IgD-negative memory B cell (primary cell): ENCODE measurements around the gene LDLR. TPM values are rescaled to one million over a fixed set of nuclear protein-coding genes. Genes with fewer than 3 reads are reported as not detected.
A peak's percentile ranks its signal among the peaks of the same experiment; 100 is the strongest.
"Not testable (repeated sequence)": the region's sequence is repeated elsewhere in the genome, so short reads cannot be mapped to it uniquely, and the experiment has no call there.

ENCODE experiments used
- H3K27ac Mint-ChIP-seq, 3 donors: one replicate each; pipeline ENCODE4 v1.8.0; 2020 to 2022; ENCODE audit warnings: mild to moderate bottlenecking in 3 of 3, mixed read lengths in 3 of 3, moderate library complexity in 1 of 3
- H3K27me3 Mint-ChIP-seq: one replicate; pipeline ENCODE4 v1.8.0; 2021; ENCODE audit warnings: mixed read lengths
- H3K36me3 Mint-ChIP-seq: one replicate; pipeline ENCODE4 v1.8.0; 2020; ENCODE audit warnings: mild to moderate bottlenecking, mixed read lengths
- H3K4me1 Mint-ChIP-seq, 3 donors: one replicate each; pipeline ENCODE4 v1.8.0; 2020 to 2022; ENCODE audit warnings: mixed read lengths in 3 of 3, mild to moderate bottlenecking in 1 of 3
- H3K4me3 Mint-ChIP-seq, 4 donors: one replicate each; pipeline ENCODE4 v1.8.0; 2020 to 2022; ENCODE audit warnings: mild to moderate bottlenecking in 4 of 4, mixed read lengths in 4 of 4, moderate library complexity in 3 of 4
- H3K9me3 Mint-ChIP-seq, 3 donors: one replicate each; pipeline ENCODE4 v1.8.0; 2020 to 2021; ENCODE audit warnings: mixed read lengths in 3 of 3, mild to moderate bottlenecking in 1 of 3
- polyA plus RNA-seq: library from polyadenylated mRNA; unstranded; fragments of 300-500 nt; fragmentation: Illumina TruSeq; gene quantifications from one replicate; pipeline ENCODE4 v1.2.3, GENCODE V29; 2021

LDLR gene
- polyA plus RNA-seq, 1 donor from 2014 or later = 3.3 TPM

- Mint-ChIP-seq H3K27me3 (no peaks in the 10 kb centered on the region), H3K9me3 (no peaks in the 10 kb centered on the region), H3K36me3 (peaks cover 10% of the 10 kb centered on the region), H3K4me3 (no peak overlapping the region), H3K4me1 (no peaks in the 10 kb centered on the region), H3K27ac (no peak overlapping the region)
Measured at GRCh38 chr19:11061952-11062351, 27.3 kb upstream of the LDLR start.

GRCh38 chr19:11063434-11063833, 25.8 kb upstream of the LDLR start:
- Mint-ChIP-seq H3K36me3 (peaks cover 10% of the 10 kb centered on the region), H3K27ac (no peak overlapping the region), H3K9me3 (peaks cover 0 to 2% (median 0%) of the 10 kb centered on the region in 3 donors), H3K27me3 (no peaks in the 10 kb centered on the region), H3K4me3 (no peak overlapping the region), H3K4me1 (no peaks in the 10 kb centered on the region)

GRCh38 chr19:11064831-11065303, 24.4 kb upstream of the LDLR start:
- H3K9me3 Mint-ChIP-seq = peaks cover 0 to 2% (median 0%) of the 10 kb centered on the region in 3 donors
- peaks cover 9% of the 10 kb centered on the region for H3K36me3 Mint-ChIP-seq
- no peak overlapping the region for H3K4me3 Mint-ChIP-seq
- H3K4me1 Mint-ChIP-seq = no peaks in the 10 kb centered on the region
- no peaks in the 10 kb centered on the region for H3K27me3 Mint-ChIP-seq
- H3K27ac Mint-ChIP-seq = no peak overlapping the region

- H3K27ac Mint-ChIP-seq = no peak overlapping the region
- H3K36me3 Mint-ChIP-seq = peaks cover 5% of the 10 kb centered on the region
- H3K4me1 Mint-ChIP-seq = no peaks in the 10 kb centered on the region
- no peak overlapping the region for H3K4me3 Mint-ChIP-seq
- no peaks in the 10 kb centered on the region for H3K27me3 Mint-ChIP-seq
- peaks cover 0 to 2% (median 0%) of the 10 kb centered on the region in 3 donors for H3K9me3 Mint-ChIP-seq
Measured at GRCh38 chr19:11066326-11066725, 22.9 kb upstream of the LDLR start.

- Mint-ChIP-seq H3K27me3 (no peaks in the 10 kb centered on the region), H3K27ac (no peak overlapping the region), H3K36me3 (no peaks in the 10 kb centered on the region), H3K4me1 (no peaks in the 10 kb centered on the region), H3K4me3 (no peak overlapping the region), H3K9me3 (peaks cover 0 to 2% (median 0%) of the 10 kb centered on the region in 3 donors)
Measured at GRCh38 chr19:11067356-11068113, 21.7 kb upstream of the LDLR start.

GRCh38 chr19:11069561-11069960, 19.7 kb upstream of the LDLR start:
- Mint-ChIP-seq H3K27me3 (peaks cover 7% of the 10 kb centered on the region), H3K27ac (peak overlapping the region in 1 of 3 donors; percentile 32), H3K4me3 (no peak overlapping the region), H3K4me1 (peaks cover 3 to 5% (median 5%) of the 10 kb centered on the region in 3 donors), H3K36me3 (no peaks in the 10 kb centered on the region), H3K9me3 (peaks cover 0 to 2% (median 0%) of the 10 kb centered on the region in 3 donors)

- Mint-ChIP-seq H3K9me3 (peaks cover 0 to 2% (median 0%) of the 10 kb centered on the region in 3 donors), H3K4me3 (no peak overlapping the region)
Measured at GRCh38 chr19:11070123-11070522, 19.1 kb upstream of the LDLR start.

GRCh38 chr19:11073568-11073967, 15.7 kb upstream of the LDLR start:
- Mint-ChIP-seq H3K4me1 (peaks cover 5 to 8% (median 7%) of the 10 kb centered on the region in 3 donors), H3K36me3 (no peaks in the 10 kb centered on the region), H3K9me3 (no peaks in the 10 kb centered on the region), H3K27me3 (peaks cover 9% of the 10 kb centered on the region), H3K27ac (no peak overlapping the region), H3K4me3 (no peak overlapping the region)

More at GRCh38 chr19:11070123-11070522, 19.1 kb upstream of the LDLR start:
- no peak overlapping the region for H3K27ac Mint-ChIP-seq
- peaks cover 5 to 8% (median 7%) of the 10 kb centered on the region in 3 donors for H3K4me1 Mint-ChIP-seq
- H3K36me3 Mint-ChIP-seq = no peaks in the 10 kb centered on the region
- peaks cover 9% of the 10 kb centered on the region for H3K27me3 Mint-ChIP-seq

GRCh38 chr19:11076792-11077191, 12.5 kb upstream of the LDLR start:
- not testable (repeated sequence) for H3K4me1 Mint-ChIP-seq, H3K36me3 Mint-ChIP-seq, H3K9me3 Mint-ChIP-seq, H3K27ac Mint-ChIP-seq, H3K4me3 Mint-ChIP-seq
- peaks cover 18% of the 10 kb centered on the region for H3K27me3 Mint-ChIP-seq

GRCh38 chr19:11078893-11079292, 10.4 kb upstream of the LDLR start:
- Mint-ChIP-seq H3K27me3 (peaks cover 18% of the 10 kb centered on the region), H3K4me1 (peaks cover 5 to 7% (median 7%) of the 10 kb centered on the region in 3 donors), H3K9me3 (no peaks in the 10 kb centered on the region), H3K4me3 (peak overlapping the region in 1 of 4 donors; percentile 25), H3K36me3 (no peaks in the 10 kb centered on the region), H3K27ac (no peak overlapping the region)

- no peak overlapping the region for H3K4me3 Mint-ChIP-seq
- no peaks in the 10 kb centered on the region for H3K4me1 Mint-ChIP-seq
- H3K9me3 Mint-ChIP-seq = no peaks in the 10 kb centered on the region
- H3K36me3 Mint-ChIP-seq = no peaks in the 10 kb centered on the region
- H3K27ac Mint-ChIP-seq = peak overlapping the region in 1 of 3 donors; percentile 71
- peaks cover 11% of the 10 kb centered on the region for H3K27me3 Mint-ChIP-seq
Measured at GRCh38 chr19:11079999-11080398, 9.3 kb upstream of the LDLR start.

- peaks cover 13 to 22% (median 18%) of the 10 kb centered on the region in 3 donors for H3K4me1 Mint-ChIP-seq
- no peaks in the 10 kb centered on the region for H3K36me3 Mint-ChIP-seq
- peaks cover 0 to 5% (median 0%) of the 10 kb centered on the region in 3 donors for H3K9me3 Mint-ChIP-seq
- peak overlapping the region in 1 of 3 donors; percentile 29 for H3K27ac Mint-ChIP-seq
- H3K27me3 Mint-ChIP-seq = peaks cover 14% of the 10 kb centered on the region
- H3K4me3 Mint-ChIP-seq = no peak overlapping the region
Measured at GRCh38 chr19:11087870-11088505, 1.3 kb upstream of the LDLR start.

- Mint-ChIP-seq H3K4me3 (peak overlapping the region in 3 of 4 donors; percentile 65 to 89 (median 83)), H3K27me3 (peaks cover 15% of the 10 kb centered on the region), H3K4me1 (peaks cover 15 to 23% (median 21%) of the 10 kb centered on the region in 3 donors), H3K9me3 (peaks cover 0 to 7% (median 0%) of the 10 kb centered on the region in 3 donors), H3K36me3 (no peaks in the 10 kb centered on the region), H3K27ac (peak overlapping the region; percentile 80 to 93 (median 88))
Measured at GRCh38 chr19:11088506-11089253, 583 bp upstream of the LDLR start.

- Mint-ChIP-seq H3K4me3 (peak overlapping the region in 3 of 4 donors; percentile 65 to 91 (median 89)), H3K4me1 (peaks cover 21 to 25% (median 24%) of the 10 kb centered on the region in 3 donors), H3K27ac (peak overlapping the region in 1 of 3 donors; percentile 93), H3K27me3 (peaks cover 19% of the 10 kb centered on the region)
- not testable (repeated sequence) for H3K9me3 Mint-ChIP-seq, H3K36me3 Mint-ChIP-seq
Measured at GRCh38 chr19:11090014-11090263, 676 bp downstream of the LDLR start.
